ENCODE results near the gene HLA-A.
A peak's percentile ranks its signal among the peaks of the same experiment; 100 is the strongest.
"Not testable (repeated sequence)": the region's sequence is repeated elsewhere in the genome, so short reads cannot be mapped to it uniquely, and the experiment has no call there.

Gene HLA-A

DNA sequence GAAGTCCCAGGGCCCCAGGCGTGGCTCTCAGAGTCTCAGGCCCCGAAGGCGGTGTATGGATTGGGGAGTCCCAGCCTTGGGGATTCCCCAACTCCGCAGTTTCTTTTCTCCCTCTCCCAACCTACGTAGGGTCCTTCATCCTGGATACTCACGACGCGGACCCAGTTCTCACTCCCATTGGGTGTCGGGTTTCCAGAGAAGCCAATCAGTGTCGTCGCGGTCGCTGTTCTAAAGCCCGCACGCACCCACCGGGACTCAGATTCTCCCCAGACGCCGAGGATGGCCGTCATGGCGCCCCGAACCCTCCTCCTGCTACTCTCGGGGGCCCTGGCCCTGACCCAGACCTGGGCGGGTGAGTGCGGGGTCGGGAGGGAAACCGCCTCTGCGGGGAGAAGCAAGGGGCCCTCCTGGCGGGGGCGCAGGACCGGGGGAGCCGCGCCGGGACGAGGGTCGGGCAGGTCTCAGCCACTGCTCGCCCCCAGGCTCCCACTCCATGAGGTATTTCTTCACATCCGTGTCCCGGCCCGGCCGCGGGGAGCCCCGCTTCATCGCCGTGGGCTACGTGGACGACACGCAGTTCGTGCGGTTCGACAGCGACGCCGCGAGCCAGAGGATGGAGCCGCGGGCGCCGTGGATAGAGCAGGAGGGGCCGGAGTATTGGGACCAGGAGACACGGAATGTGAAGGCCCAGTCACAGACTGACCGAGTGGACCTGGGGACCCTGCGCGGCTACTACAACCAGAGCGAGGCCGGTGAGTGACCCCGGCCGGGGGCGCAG, at the start of gene HLA-A:
TSS of gene HLA-A (plus strand) at position 258 of the 778 bp plus-strand sequence. CDS start at position 280, 22 bp downstream.
- DNase-seq: peak; percentile 91 to 93

DNA sequence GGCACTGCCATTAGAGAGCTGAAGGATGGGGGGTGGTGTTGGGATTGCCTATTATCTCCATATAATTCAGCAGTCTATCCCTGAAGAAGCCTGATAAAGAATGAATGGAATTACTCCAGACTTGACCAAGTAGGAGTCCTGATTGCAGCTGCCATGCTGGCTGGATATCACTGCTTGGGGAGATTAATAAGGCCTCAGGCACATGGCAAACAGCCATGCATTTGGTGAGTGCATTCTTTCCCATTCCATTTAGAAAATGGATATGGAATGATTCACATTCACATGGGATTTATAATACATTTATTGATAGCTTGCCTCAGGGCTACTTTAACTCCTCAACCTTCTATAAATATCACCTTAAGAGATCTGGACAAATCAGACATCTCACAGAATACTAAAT, 49.6 kb upstream of the HLA-A start:
- no peak for DNase-seq

DNA sequence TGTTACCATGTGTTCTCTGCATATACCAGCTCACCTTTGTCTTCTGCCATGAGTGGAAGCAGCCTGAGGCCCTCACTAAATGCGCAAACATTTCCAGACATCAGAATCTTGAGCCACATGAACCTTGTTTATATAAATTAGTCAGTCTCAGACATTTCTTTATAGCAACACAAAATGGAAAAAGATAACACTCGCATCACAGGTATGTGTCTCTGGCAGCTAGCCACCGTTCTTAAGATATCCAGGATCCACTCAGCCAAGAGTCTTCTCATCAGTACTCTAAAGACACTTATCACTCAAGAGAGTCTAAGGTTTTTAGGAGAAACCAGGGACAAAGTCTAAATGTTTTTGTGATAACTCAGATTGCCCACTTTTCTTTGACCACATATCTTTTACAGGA, 43.1 kb upstream of the HLA-A start:
- no peak for DNase-seq

DNA sequence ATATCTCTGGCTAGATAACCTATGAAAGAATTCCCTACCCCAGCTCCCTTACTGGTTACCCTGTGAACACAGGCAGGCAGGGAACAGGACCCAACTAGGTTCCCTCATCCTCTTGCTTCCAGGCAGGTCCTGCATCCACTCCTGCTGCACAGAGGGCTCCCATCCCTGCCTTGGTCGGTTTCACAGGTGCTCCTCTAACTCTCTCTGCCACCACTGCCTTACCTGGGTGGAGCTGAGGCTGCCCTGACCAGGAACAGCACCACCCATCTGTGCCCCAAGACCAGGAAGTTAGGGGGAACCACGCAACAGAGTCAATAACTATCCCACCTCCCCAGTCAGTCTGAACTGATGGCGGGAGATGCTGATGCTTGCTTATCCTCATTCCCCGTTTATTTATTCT, 37.0 kb upstream of the HLA-A start:
- DNase-seq: no peak

DNA sequence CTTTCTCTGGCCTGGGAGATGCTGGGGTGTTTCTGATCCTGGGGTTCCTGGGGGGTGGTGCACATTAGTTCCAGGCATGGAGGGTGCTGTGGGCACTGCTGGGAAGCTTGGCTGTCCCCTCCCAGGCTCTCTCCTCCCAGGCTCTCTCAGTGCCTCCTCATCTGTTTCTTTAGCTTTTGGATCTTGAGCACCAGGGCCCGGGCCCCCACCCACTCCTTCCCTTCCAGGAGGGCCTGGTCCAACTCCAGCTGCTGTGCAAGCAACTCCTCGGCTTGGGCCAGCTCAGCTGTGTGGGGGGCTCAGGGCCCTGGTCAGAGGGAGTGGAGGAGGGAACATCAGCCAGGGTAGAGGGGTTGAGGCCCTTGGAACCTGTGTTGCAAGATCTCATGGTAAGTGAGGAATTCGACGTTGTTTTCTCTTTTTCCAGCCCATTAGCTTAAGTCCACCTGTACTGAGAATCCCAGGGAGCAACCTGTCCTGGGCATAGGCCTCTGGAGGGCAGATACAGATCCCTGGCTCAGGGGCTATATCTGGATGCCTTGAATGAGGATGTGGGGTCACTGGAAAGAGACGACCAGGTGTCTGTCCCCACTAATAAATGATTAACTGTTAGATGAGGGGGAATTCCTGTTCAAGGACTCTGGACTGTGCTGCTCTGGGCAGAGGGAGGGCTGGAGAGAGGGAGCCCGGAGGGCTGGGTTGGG, 34.5 kb upstream of the HLA-A start:
- no peak for DNase-seq

DNA sequence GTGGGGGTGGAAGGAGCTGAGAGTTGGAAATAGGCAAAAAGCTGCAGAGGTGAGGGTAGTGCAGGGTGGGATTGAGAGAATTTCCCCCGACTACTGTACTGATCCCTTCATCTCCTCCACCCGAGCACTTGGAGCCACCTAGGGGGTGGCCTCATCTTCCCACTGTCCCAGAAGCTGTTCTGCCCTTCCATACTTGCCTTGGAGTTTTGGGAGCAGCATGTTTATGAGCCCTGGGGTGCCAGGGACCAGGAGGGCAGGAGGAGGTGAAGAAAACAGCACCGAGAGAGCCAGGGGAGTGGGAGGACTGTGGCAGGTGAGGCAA, 34.0 kb upstream of the HLA-A start:
- DNase-seq: no peak

DNA sequence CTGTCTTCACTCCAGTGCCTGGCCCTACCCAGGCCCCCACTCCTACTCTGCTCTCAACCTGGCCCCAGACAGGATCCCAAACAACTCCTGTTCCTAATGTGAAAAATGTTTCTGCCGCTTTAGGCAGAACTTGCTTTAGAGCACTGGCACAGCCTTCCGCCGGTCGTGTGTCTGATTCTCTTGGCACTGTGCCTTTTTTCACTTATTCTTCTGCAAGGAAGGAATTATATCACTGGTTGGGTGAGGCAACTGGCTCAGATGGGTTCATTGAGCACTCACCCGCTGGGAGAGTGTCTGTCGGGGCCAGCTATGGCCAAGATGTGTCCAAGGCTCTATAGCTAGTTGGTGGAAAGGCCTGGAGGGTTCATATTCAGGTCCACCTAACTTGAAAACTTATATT, 33.6 kb upstream of the HLA-A start:
- no peak for DNase-seq

DNA sequence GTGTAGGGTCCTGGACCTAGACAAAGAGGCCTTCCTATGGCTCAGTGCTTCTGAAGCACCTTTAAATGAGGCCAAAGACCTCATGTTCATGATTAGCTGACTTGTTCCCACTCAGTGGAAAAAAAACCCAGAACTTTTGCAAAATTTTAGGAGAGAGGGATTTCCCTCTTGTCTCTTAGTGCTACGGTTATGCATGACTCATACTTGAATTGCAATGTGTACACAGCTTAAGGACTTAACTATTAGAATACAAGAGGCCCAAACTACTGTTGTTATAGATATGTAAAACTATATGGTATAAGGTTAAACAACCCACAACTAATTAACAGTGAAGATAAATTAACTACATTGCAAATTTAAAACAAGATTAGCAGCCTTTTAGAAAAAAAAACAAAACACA, 32.3 kb upstream of the HLA-A start:
- no peak for DNase-seq

DNA sequence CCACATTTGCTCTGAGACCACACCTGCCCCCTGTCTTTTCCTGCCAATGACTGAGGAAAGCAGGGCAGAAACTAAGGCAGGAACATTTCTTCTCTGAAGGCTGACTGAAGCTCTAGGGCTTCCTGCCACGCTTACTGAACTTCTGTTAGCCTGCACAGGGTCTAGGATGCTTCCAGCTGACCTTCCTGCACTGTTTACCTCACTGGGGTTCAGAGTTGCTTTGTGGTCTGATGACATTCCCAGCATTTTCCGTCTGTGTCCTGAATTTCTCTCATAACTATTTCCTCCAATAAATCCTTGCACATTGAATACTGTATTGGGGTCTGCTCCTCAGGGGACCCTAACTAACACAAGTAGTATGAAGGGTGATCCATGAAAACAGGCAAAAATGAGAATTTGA, 29.5 kb upstream of the HLA-A start:
- DNase-seq: no peak

DNA sequence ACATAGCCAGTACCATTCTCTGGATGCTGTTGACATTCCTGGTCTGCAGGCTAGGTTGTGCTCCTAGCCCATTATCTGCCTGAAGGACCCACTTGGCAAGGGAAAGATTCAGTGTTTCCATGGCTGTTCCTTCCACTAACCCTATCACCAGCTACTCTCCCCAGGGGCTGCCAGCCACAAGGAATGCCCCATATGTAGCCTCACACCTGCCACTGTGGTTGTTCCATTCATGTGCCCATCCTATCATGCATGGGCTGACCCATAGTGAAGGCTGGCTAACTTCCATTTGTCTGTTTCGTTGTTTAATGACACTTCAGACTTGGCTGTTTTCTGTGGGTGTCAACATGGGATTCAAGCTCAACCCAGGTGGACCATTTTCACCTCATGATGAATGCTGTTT, 25.6 kb upstream of the HLA-A start:
- DNase-seq: no peak

DNA sequence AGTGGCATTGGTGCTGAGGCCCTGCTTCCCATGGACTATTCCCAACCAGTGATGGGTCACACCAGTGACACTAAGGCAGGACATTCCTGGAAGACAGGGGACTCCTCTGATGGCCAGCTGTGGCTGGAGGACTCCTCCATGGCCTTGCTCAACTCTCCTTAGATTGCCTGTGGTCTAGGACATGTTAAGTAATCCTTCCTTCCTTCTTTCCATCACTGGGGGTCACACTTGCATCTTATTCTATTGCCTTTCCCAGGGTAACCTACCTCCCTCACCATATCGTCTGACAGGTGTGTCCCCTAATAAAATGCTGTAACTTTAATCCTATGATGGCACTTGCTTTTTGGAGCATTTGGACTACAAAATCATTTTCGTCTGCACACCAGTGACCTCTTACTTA, 24.5 kb upstream of the HLA-A start:
- no peak for DNase-seq

DNA sequence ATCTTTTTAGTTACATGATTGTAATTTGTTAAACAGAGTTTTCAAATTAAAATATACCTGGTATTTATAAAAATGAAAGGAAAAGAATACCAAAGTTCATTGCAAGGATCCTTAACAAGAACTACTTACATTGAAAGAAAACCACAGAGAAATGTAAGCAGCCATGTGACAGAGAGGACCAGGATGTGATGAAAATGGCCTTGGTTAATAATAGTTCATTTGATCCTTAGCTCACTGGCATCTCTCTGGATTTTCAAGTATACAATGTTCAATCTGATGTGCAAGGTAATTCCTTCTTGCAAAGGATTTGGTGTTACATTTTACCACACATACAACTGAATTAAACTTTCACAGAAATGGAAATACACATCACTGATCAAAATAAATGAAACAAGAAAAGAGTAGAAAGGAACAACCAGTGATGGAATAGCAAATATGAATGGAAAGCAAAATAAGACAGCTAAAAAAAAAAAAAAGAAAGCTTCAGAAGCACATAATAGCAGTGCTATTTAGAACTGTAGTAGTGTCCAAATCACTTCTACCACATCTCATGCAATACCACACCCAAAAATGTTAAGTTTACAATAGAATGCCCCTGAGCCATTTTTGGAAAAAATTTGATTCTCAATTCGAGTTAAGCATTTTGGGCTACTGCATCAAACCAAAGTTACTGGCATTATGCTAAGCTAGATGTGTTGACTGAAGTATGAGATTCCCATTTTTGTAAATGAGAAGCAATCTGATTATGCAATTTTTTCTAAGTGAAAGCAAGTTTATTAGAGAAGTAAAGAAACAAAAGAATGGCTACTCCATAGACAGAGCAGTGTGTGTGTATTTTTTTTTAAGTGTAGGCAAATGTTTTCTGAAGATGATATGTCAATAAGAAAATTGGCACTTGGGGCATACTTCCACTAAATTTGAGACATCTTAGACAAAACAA, 22.6 kb upstream of the HLA-A start:
- DNase-seq: no peak

DNA sequence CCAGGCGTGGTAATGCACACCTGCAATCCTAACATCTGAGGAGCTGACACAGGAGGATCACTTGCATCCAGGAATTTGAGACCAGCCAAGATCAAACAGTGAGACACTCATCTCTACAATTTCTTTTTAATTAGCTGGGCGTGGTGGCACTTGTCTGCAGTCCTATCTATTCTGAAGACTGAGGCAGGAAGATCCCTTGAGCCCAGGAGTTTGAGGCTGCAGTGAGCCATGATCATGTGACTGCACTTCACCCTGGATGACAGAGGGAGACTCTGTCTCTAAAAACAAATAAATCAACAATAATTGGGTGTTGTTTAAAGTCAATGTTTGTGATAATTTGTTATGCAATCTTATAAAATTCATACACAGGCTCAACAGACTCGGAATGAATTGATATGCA, 18.0 kb upstream of the HLA-A start:
- DNase-seq: no peak

DNA sequence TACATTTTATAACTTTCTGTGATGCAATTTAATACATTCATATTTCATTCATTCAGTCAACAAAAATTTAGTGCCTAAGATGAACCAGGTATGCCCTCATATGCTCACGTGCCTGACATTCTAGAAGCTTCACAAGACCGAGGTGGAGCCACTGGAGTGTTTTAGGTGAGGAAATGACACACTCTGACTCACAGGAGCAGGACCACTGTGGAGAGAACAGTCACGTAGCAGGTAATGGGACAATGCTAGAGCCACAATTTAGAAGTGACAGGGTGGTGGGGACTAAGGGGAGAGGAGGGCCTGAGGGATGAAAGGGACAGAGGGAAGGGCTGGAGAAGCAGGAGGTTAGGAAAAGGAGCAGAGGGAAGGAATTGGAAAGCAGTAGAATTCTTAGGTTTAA, 17.6 kb upstream of the HLA-A start:
- peak; percentile 41 to 60 for DNase-seq

DNA sequence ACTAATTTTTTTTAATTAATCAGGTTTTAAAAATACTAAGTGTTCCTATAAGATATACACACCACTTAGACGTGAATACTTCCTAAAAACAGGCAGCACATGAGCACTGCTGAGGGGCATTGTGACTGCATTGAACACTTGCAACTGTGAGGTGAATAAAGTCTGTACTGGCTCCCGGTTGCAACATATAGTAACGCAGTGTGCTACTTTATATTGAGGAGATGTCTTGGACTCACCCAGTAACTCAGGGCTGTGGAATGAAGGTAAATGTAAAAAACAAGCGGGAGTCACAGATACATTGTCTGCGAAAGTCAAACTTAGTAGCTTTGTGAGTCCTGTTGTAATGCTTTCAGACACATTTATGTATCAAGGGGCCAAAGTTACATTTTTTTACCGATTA, 17.0 kb upstream of the HLA-A start:
- no peak for DNase-seq

DNA sequence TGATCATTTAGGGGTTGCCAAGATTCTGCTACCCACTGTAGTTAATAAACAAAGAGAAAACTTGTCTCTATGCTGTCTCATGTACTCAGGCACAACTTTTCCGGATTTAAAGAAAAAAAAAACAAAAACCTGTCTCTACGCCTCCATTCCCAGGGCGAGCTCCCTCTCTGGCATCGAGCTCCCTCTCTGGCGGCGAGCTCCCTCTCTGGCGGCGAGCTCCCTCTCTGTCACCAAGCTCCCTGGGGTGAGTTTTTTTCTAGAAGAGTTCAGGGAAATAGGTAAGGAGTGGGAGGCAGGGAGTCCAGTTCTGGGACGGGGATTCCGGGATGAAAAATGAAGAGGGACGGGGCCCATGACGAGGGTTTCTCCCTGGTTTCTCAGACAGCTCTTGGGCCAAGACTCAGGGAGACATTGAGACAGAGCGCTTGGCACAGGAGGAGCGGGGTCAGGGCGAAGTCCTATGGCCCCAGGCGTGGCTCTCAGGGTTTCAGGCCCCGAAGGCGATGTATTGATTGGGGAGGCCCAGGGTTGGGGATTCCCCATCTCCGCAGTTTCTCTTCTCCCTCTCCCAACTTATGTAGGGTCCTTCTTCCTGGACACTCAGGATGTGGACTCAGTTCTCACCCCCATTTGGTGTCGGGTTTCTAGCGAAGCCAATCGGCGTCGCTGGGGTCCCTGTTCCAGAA, 16.5 kb upstream of the HLA-A start:
- peak; percentile 36 to 49 for DNase-seq

DNA sequence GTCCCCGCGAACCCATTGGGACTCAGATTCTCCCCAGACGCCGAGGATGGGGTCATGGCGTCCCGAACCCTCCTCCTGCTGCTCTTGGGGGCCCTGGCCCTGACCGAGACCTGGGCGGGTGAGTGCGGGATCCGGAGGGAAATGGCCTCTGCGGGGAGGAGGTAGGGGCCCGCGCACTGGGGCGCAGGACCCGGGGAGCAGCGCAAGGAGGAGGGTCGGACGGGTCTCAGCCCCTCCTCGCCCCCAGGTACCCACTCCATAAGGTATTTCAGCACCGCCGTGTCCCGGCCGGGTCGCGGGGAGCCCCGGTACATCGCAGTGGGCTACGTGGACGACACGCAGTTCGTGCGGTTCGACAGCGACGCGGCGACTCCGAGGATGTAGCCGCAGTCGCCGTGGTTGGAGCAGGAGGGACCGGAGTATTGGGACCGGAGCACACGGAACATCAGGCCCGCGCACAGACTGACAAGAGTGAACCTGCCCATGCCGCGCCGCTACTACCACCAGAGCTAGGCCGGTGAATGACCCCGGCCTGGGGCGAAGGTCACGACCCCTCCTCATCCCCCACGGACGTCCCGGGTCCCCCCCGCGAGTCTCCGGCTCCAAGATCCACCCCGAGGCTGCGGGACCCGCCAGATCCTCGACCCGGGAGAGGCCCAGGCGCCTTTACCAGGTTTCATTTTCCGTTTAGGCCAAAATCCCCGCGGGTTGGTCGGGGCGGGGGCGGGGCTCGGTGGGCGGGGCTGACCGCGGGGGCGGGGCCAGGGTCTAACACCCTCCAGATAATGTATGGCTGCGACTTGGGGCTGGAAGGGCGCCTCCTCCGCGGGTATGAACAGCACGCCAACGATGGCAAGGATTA, 15.7 kb upstream of the HLA-A start:
- DNase-seq: peak; percentile 83 to 87

DNA sequence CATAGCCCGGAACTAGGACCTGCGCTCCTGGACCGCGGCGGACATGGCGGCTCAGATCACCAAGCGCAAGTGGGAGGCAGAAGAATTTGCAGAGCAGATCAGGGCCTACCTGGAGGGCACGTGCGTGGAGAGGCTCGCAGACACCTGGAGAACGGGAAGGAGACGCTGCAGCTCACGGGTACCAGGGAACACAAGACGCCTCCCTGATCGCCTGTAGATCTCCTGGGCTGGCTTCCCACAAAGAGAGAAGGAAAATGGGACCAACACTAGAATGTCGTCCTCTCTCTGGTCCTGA, 15.1 kb upstream of the HLA-A start:
- DNase-seq: no peak

DNA sequence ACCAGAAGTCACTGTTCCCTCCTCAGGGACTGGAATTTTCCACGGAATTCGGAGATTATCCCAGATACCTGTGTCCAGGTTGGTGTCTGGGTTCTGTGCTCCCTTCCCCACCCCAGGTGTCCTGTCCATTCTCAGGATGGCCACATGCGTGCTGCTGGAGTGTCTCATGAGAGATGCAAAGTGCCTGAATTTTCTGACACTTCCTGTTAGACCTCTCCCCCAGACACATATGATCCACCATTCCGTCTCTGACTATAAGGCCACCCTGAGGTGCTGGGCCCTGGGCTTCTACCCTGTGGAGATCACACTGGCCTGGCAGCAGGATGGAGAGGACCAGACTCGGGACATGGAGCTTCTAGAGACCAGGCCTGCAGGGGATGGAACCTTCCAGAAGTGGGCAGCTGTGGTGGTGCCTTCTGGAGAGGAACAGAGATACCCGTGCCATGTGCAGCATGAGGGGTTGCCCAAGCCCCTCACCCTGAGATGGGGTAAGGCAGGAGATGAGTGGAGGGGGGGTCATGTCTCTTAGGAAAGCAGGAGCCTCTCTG, 14.4 kb upstream of the HLA-A start:
- no peak for DNase-seq

DNA sequence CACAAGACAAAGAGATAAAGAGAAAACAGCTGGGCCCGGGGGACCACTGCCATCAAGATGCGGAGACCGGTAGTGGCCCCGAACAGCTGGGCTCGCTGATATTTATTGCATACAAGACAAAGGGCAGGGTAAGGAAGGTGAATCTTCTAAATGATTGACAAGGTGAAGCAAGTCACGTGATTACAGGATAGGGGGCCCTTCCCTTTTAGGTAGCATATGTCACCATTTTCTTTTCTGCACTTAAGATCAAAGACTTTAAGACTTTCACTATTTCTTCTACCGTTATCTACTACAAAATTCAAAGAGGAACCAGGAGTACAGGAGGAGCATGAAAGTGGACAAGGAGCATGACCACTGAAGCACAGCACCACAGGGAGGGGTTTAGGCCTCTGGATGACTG, 12.3 kb upstream of the HLA-A start:
- not testable (repeated sequence) for DNase-seq

DNA sequence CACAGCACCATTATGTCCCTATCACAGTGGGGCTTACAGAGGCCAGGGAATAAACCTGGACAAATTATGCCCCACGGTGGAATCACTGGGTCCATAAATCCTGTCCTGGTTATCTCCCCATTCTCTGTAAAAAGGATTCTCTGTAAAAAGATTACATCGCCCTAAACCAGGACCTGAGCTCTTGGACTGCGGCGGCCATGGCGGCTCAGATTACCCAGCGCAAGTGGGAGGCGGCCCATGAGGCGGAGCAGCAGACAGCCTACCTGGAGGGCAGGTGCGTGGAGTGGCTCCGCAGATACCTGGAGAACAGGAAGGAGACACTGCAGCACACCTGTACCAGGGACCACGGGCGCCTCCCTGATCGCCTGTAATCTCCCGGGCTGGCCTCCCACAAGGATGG, 8.4 kb upstream of the HLA-A start:
- DNase-seq: no peak

All from activated CD4-positive, alpha-beta T cell treated with anti-CD3 and anti-CD28 coated beads, Interleukin-2, amount 50 U/mL, for 48 hours (primary cell).